Measurements from ENCODE around the gene CSTPP1. TPM values are rescaled to one million over a fixed set of nuclear protein-coding genes. Genes with fewer than 3 reads are reported as not detected.

Gene CSTPP1
- polyA plus RNA-seq, 1 donor (not counting 4 experiments of a cell fraction or from before 2014, with no cell fraction given), result 20.0 TPM

GRCh38 chr11:47099214-47099917 is 162.8 kb downstream of the CSTPP1 start:
- Histone ChIP-seq H3K4me3 (ENCODE audit: control insufficient read depth in 2 of 3, extremely low read depth in 1 of 3, insufficient read depth in 2 of 3, low read depth in 1 of 3, low read length in 3 of 3) (no peak overlapping the region), H3K27ac (ENCODE audit: control insufficient read depth, insufficient read depth, low read length) (no peak overlapping the region), H2AFZ (ENCODE audit: control insufficient read depth, low read length) (no peak overlapping the region), H3K4me2 (ENCODE audit: control insufficient read depth, extremely low read depth, insufficient read depth, low read depth, low read length) (no peak overlapping the region), H3K9ac (ENCODE audit: control insufficient read depth, extremely low read depth, insufficient read depth, low read length) (no peak overlapping the region), H4K20me1 (ENCODE audit: control insufficient read depth, extremely low read depth, insufficient read depth, low read length) (no peaks in the 10 kb centered on the region), H3K79me2 (ENCODE audit: control insufficient read depth, insufficient read depth, low read length) (no peaks in the 10 kb centered on the region), H3K4me1 (ENCODE audit: control insufficient read depth, extremely low read depth, insufficient read depth, low read length) (no peaks in the 10 kb centered on the region), H3K9me1 (ENCODE audit: control insufficient read depth, extremely low read depth, insufficient read depth, low read length) (no peaks in the 10 kb centered on the region), H3K27me3 (ENCODE audit: control insufficient read depth, extremely low read depth, insufficient read depth, low read length) (no peaks in the 10 kb centered on the region), H3K36me3 (ENCODE audit: control insufficient read depth in 2 of 2, extremely low read depth in 1 of 2, insufficient read depth in 2 of 2, low read length in 2 of 2) (no peaks in the 10 kb centered on the region), H3K9me3 (ENCODE audit: control insufficient read depth, low read depth, low read length) (no peaks in the 10 kb centered on the region)
- DNase-seq (ENCODE audit: low read depth, low spot score) (no peak), FAIRE-seq (no peak)
- dilution Hi-C loops (cut with MboI; ENCODE audit: extremely low pct_ligation_motif_present, low sequenced_read_pairs), result no loop called here
- no peak for TF ChIP-seq EZH2 (IDR thresholded peaks at IDR 0.05; ENCODE audit: low read length)
- TF ChIP-seq CTCF (optimal IDR thresholded peaks at IDR 0.05 in 1 of 3, IDR thresholded peaks at IDR 0.05 in 1 of 3, conservative IDR thresholded peaks at IDR 0.05 in 1 of 3; ENCODE audit: extremely low read depth in 1 of 3, insufficient read depth in 2 of 3, low read length in 3 of 3), result no peak

GRCh38 chr11:47099918-47100315 is 163.4 kb downstream of the CSTPP1 start:
- Histone ChIP-seq H3K27me3 (ENCODE audit: control insufficient read depth, extremely low read depth, insufficient read depth, low read length) (no peaks in the 10 kb centered on the region), H3K79me2 (ENCODE audit: control insufficient read depth, insufficient read depth, low read length) (no peaks in the 10 kb centered on the region), H3K4me2 (ENCODE audit: control insufficient read depth, extremely low read depth, insufficient read depth, low read depth, low read length) (no peak overlapping the region), H3K27ac (ENCODE audit: control insufficient read depth, insufficient read depth, low read length) (no peak overlapping the region), H3K9me1 (ENCODE audit: control insufficient read depth, extremely low read depth, insufficient read depth, low read length) (no peaks in the 10 kb centered on the region), H3K36me3 (ENCODE audit: control insufficient read depth in 2 of 2, extremely low read depth in 1 of 2, insufficient read depth in 2 of 2, low read length in 2 of 2) (no peaks in the 10 kb centered on the region), H3K4me3 (ENCODE audit: control insufficient read depth in 2 of 3, extremely low read depth in 1 of 3, insufficient read depth in 2 of 3, low read depth in 1 of 3, low read length in 3 of 3) (no peak overlapping the region), H4K20me1 (ENCODE audit: control insufficient read depth, extremely low read depth, insufficient read depth, low read length) (no peaks in the 10 kb centered on the region), H2AFZ (ENCODE audit: control insufficient read depth, low read length) (no peak overlapping the region), H3K9me3 (ENCODE audit: control insufficient read depth, low read depth, low read length) (no peaks in the 10 kb centered on the region), H3K9ac (ENCODE audit: control insufficient read depth, extremely low read depth, insufficient read depth, low read length) (no peak overlapping the region), H3K4me1 (ENCODE audit: control insufficient read depth, extremely low read depth, insufficient read depth, low read length) (no peaks in the 10 kb centered on the region)
- FAIRE-seq (no peak), DNase-seq (ENCODE audit: low read depth, low spot score) (no peak)
- dilution Hi-C loops (cut with MboI; ENCODE audit: extremely low pct_ligation_motif_present, low sequenced_read_pairs), result no loop called here
- no peak for TF ChIP-seq CTCF (optimal IDR thresholded peaks at IDR 0.05 in 1 of 3, IDR thresholded peaks at IDR 0.05 in 1 of 3, conservative IDR thresholded peaks at IDR 0.05 in 1 of 3; ENCODE audit: extremely low read depth in 1 of 3, insufficient read depth in 2 of 3, low read length in 3 of 3)
- no peak for TF ChIP-seq EZH2 (IDR thresholded peaks at IDR 0.05; ENCODE audit: low read length)
